H1 (cell line): ENCODE data around the gene TXNDC8. TPM values are rescaled to one million over a fixed set of nuclear protein-coding genes. Genes with fewer than 3 reads are reported as not detected.

Experiments used
- ATF2 ChIP-seq: IDR thresholded peaks from 2 replicates; pipeline ENCODE4 v1.6.1; 2012; ENCODE audit warnings: low read length, inconsistent platforms
- polyA plus RNA-seq, 7 experiments: library from polyadenylated mRNA; depleted of rRNA in 3 of 7; stranded (reverse) in 5 of 7; unstranded in 2 of 7; fragments of >200 nt in 5 of 7; fragments of 200-250 nt in 2 of 7; gene quantifications; 1 replicate in 5 of 7; 2 replicates in 1 of 7; 4 replicates in 1 of 7; pipeline versions ENCODE4 v1.2.1 to v1.2.3, GENCODE V29; 2011 to 2013; ENCODE audit warnings: missing spikeins in 2 of 7, mixed read lengths in 2 of 7
- total RNA-seq: library from RNA; stranded (reverse); fragmentation: NEBNext Ultra II Directional; extraction: Animal tissue kit (Norgen Biotek cat#: 25700); gene quantifications from 2 replicates; pipeline ENCODE4 v1.2.1, GENCODE V29; 2021

TXNDC8 gene
- total and polyA plus RNA-seq, 2 of the 8 experiments (the other 6 are each of a cell fraction or from before 2014, with no cell fraction given), result not detected

DNA sequence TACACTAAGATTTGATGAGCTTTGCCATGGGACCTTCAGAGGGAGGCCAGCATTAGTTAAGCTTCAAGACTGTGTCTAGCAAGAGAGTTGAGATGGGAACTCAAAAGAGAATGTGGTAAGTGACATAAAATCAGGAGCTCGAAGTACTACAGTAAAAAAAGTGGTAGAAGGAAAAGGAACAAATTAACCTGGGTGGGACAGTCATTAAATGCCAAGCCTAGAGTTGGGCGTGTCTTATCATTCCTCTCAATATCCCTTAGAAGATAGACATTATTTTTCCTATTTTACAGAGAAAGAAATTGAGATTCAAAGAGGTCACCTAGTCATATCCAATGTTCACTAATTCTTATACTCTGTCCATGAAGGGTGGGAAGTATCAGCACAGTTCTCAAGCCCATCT lies 78.1 kb downstream of the TXNDC8 start (continued):
- TF ChIP-seq ATF2, result no peak
